ENCODE data around the gene GTF2IRD1. TPM values are rescaled to one million over a fixed set of nuclear protein-coding genes. Genes with fewer than 3 reads are reported as not detected.

GTF2IRD1 gene
- total and polyA plus RNA-seq, 2 of the 13 experiments (the other 11 are each of a cell fraction or from before 2014, with no cell fraction given), result 16.5 to 26.7 TPM

GRCh38 chr7:74479961-74480829 lies 26.5 kb downstream of the GTF2IRD1 start:
- ATAC-seq (peak; percentile 86), FAIRE-seq (no peak), DNase-seq (ENCODE audit: low spot score) (peak; percentile 62)
- peak overlapping the region; percentile 46 for H3K27ac ChIP-seq (ENCODE audit: extremely low read length, insufficient read depth, low read length)
- BruUV-seq (replicated peaks), result no TSS peak
- no peak overlapping the region for H2AFZ ChIP-seq (ENCODE audit: low read length)
- no peaks in the 10 kb centered on the region for H3K27me3 ChIP-seq (ENCODE audit: control insufficient read depth in 1 of 2, insufficient read depth in 2 of 2, low read length in 2 of 2)
- ChIA-PET POLR2A (no interaction called here), CTCF (ENCODE audit: low intra/inter-chr PET ratio, low total read pairs) (interaction anchor here (0.6 kb wide), 1 partner anchor 67 kb away, joined by 3 read pairs; no protein-coding TSS in a partner anchor)
- H3K4me2 ChIP-seq (ENCODE audit: low read depth, low read length), result peak overlapping the region; percentile 69
- intact Hi-C loops (cut with micrococcal nuclease; ENCODE audit: unreplicated experiment) (no loop called here), in situ Hi-C loops (cut with HindIII; ENCODE audit: extremely low pct_ligation_motif_present, low pct_unique_long_range_greater_than_20kb) (no loop called here)
- H3K4me3 ChIP-seq (replicated peaks in 1 of 3; ENCODE audit: insufficient read depth in 1 of 3, low read depth in 2 of 3, low read length in 3 of 3), result peak overlapping the region; percentile 32 to 62 (median 55); a peak in 5 of 6 replicates
- H4K20me1 ChIP-seq (ENCODE audit: insufficient read depth, low read length), result peaks cover 9% of the 10 kb centered on the region
- WGBS (ENCODE audit: low lambda C conversion rate), result 57% methylated on average over 14 of the region's 40 CpGs
- H3K4me1 ChIP-seq (ENCODE audit: insufficient read depth, low read length), result peaks cover 55% of the 10 kb centered on the region
- H3K36me3 ChIP-seq (replicated peaks in 1 of 2; ENCODE audit: control insufficient read depth in 1 of 2, insufficient read depth in 2 of 2, low read length in 2 of 2), result 0 out of 5 replicates have a peak, but pooled peaks cover 0 to 2% of the 10 kb centered on the region in 2 experiments
- H3K9me3 ChIP-seq (ENCODE audit: low read length), result no peaks in the 10 kb centered on the region
- peak overlapping the region; percentile 48 for H3K9ac ChIP-seq (ENCODE audit: insufficient read depth, low read depth, low read length)
- peaks cover 28% of the 10 kb centered on the region for H3K79me2 ChIP-seq (ENCODE audit: insufficient read depth, low read length)
- TF ChIP-seq HNRNPLL (IDR thresholded peaks at IDR 0.05; ENCODE audit: low read depth, low read length, poor library complexity, severe bottlenecking) (peak; percentile 88), PITX1 (CRISPR knock-in tag; IDR thresholded peaks at IDR 0.05) (peak; percentile 76), RFX3 (CRISPR knock-in tag; IDR thresholded peaks at IDR 0.05) (peak; percentile 78), ARID4A (CRISPR knock-in tag; IDR thresholded peaks at IDR 0.05; ENCODE audit: borderline replicate concordance) (peak; percentile 53; the same call in 1 of the 2 replicates), ZFX (CRISPR knock-in tag; IDR thresholded peaks at IDR 0.05; ENCODE audit: low read depth) (peak; percentile 58), TEAD3 (CRISPR knock-in tag; optimal IDR thresholded peaks at IDR 0.05; ENCODE audit: borderline replicate concordance) (no peak), FOXA1 (IDR thresholded peaks at IDR 0.05) (no peak), FOXA1 (CRISPR knock-in tag; IDR thresholded peaks at IDR 0.05) (no peak), MXI1 (IDR thresholded peaks at IDR 0.05; ENCODE audit: borderline replicate concordance, low read depth, low read length) (peak; percentile 68; the same call in 2 of the 3 replicates), HDAC1 (CRISPR knock-in tag; IDR thresholded peaks at IDR 0.05) (peak; percentile 62; the same call in 1 of the 2 replicates), SIN3A (IDR thresholded peaks at IDR 0.05; ENCODE audit: borderline replicate concordance, low read depth, low read length) (peak; percentile 88; the same call in 1 of the 2 replicates)
- TF ChIP-seq, protein P1, sequence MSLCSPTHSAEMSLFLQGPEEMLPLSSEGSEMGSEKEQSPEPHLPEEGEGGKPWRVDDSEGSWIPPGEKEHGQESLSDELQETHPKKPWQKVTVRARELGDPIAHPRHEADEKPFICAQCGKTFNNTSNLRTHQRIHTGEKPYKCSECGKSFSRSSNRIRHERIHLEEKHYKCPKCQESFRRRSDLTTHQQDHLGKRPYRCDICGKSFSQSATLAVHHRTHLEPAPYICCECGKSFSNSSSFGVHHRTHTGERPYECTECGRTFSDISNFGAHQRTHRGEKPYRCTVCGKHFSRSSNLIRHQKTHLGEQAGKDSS (CRISPR knock-in tag; IDR thresholded peaks at IDR 0.05; ENCODE audit: borderline replicate concordance, low read depth), result 0 out of 2 replicates have a peak, but pooled peaks have one; percentile 28
- TF ChIP-seq, protein P2, sequence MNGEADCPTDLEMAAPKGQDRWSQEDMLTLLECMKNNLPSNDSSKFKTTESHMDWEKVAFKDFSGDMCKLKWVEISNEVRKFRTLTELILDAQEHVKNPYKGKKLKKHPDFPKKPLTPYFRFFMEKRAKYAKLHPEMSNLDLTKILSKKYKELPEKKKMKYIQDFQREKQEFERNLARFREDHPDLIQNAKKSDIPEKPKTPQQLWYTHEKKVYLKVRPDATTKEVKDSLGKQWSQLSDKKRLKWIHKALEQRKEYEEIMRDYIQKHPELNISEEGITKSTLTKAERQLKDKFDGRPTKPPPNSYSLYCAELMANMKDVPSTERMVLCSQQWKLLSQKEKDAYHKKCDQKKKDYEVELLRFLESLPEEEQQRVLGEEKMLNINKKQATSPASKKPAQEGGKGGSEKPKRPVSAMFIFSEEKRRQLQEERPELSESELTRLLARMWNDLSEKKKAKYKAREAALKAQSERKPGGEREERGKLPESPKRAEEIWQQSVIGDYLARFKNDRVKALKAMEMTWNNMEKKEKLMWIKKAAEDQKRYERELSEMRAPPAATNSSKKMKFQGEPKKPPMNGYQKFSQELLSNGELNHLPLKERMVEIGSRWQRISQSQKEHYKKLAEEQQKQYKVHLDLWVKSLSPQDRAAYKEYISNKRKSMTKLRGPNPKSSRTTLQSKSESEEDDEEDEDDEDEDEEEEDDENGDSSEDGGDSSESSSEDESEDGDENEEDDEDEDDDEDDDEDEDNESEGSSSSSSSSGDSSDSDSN (CRISPR knock-in tag; IDR thresholded peaks at IDR 0.05), result peak; percentile 65
- TF ChIP-seq, protein P3, sequence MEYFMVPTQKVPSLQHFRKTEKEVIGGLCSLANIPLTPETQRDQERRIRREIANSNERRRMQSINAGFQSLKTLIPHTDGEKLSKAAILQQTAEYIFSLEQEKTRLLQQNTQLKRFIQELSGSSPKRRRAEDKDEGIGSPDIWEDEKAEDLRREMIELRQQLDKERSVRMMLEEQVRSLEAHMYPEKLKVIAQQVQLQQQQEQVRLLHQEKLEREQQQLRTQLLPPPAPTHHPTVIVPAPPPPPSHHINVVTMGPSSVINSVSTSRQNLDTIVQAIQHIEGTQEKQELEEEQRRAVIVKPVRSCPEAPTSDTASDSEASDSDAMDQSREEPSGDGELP (IDR thresholded peaks at IDR 0.05; ENCODE audit: borderline replicate concordance, low read depth), result peak; percentile 19; the same call in 1 of the 2 replicates
